Measurements from ENCODE around the gene WWOX.

WWOX gene

GRCh38 chr16:79261944-79262552 is 1162.6 kb downstream of the WWOX start:
- no peak overlapping the region for H3K27ac ChIP-seq
- no peak for DNase-seq (ENCODE audit: low spot score)
- TF ChIP-seq, protein P1, sequence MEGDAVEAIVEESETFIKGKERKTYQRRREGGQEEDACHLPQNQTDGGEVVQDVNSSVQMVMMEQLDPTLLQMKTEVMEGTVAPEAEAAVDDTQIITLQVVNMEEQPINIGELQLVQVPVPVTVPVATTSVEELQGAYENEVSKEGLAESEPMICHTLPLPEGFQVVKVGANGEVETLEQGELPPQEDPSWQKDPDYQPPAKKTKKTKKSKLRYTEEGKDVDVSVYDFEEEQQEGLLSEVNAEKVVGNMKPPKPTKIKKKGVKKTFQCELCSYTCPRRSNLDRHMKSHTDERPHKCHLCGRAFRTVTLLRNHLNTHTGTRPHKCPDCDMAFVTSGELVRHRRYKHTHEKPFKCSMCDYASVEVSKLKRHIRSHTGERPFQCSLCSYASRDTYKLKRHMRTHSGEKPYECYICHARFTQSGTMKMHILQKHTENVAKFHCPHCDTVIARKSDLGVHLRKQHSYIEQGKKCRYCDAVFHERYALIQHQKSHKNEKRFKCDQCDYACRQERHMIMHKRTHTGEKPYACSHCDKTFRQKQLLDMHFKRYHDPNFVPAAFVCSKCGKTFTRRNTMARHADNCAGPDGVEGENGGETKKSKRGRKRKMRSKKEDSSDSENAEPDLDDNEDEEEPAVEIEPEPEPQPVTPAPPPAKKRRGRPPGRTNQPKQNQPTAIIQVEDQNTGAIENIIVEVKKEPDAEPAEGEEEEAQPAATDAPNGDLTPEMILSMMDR (IDR thresholded peaks at IDR 0.05): no peak

More at GRCh38 chr16:79261944-79262552, 1162.6 kb downstream of the WWOX start:
- H3K4me3 ChIP-seq: no peak overlapping the region

Measured in coronary artery (tissue), 2 donors.